Measurements from ENCODE around the gene ADCY2. TPM values are rescaled to one million over a fixed set of nuclear protein-coding genes. Genes with fewer than 3 reads are reported as not detected.
A peak's percentile ranks its signal among the peaks of the same experiment; 100 is the strongest.

Gene ADCY2
- 1 to 10 TPM in 1 of 2 donors, under 1 TPM in 1; 0.52 to 2.3 TPM for total RNA-seq
- long read RNA-seq: 0 reads

- ATAC-seq: no peak
- DNase-seq: no peak
- intact Hi-C loops (cut with DNase I, micrococcal nuclease): no loop called here
Observed at GRCh38 chr5:7395947-7396712, at the start of gene ADCY2. TSS of gene ADCY2 (plus strand) at chr5:7396138. CDS start at chr5:7396297, 159 bp downstream.

GRCh38 chr5:7347377-7347776, 48.6 kb upstream of the ADCY2 start:
- intact Hi-C loops (cut with DNase I, micrococcal nuclease): no loop called here
- ATAC-seq: no peak
- DNase-seq: no peak

GRCh38 chr5:7348168-7348854, 47.6 kb upstream of the ADCY2 start:
- no peak for ATAC-seq
- intact Hi-C loops (cut with DNase I, micrococcal nuclease): no loop called here
- DNase-seq: no peak

GRCh38 chr5:7361593-7361992, 34.3 kb upstream of the ADCY2 start:
- ATAC-seq (no peak), DNase-seq (no peak)
- intact Hi-C loops (cut with DNase I, micrococcal nuclease): no loop called here

DNA sequence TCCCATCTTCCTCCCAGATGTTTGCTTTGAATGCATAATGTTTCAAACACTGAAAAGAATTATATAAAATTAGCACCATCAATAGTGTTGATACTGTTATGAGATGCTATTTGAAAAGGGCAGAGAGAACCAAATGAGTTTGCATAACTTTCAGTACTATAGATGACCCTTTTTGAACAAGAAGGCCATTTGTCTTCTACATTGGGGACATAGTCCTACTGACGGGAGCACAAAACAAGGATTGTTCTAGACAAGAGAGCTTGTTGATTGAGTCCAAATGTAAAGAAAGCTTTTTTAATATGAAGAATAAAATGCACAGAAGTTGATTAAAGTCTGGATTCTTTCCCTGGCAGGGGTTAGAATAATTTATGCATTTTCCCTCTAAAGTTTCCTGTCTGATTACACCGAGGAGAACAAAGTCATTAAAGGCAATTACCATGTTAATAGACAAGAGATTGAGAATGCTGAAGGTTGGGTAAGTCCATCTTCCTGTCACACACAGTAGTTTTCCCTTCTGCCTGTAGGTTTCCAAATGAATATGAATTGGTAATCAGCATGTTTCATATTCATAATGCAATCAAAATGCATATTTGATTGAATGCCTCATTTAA, 32.8 kb upstream of the ADCY2 start:
- intact Hi-C loops (cut with DNase I, micrococcal nuclease): no loop called here
- DNase-seq (no peak), ATAC-seq (no peak)

GRCh38 chr5:7364226-7364875, 31.6 kb upstream of the ADCY2 start:
- intact Hi-C loops (cut with DNase I, micrococcal nuclease): no loop called here
- no peak for DNase-seq
- ATAC-seq: no peak

DNA sequence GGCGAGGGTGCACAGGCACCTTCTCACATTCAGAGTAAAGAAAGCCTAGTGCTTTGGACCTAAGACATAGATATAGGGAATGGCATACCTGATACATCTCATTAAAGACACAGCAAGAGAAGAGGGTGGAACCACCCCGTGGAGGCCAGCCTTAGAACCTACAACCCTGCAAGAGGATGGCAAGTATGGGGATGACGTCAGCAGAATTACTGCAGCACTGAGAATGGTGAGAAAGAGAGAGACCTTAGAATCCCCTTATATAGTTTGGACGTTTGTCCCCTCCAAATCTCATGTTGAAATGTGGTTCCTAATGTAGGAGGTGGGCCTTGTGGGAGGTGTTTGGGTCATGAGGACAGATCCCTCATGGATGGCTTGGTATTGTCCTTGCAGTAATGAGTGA, 28.2 kb upstream of the ADCY2 start:
- ATAC-seq: no peak
- DNase-seq: no peak
- intact Hi-C loops (cut with DNase I, micrococcal nuclease): no loop called here

- intact Hi-C loops (cut with DNase I, micrococcal nuclease): no loop called here
- DNase-seq (peak in 1 of 2 donors; percentile 28), ATAC-seq (no peak)
Observed at GRCh38 chr5:7372399-7372798, 23.5 kb upstream of the ADCY2 start.

GRCh38 chr5:7374186-7374585, 21.8 kb upstream of the ADCY2 start:
- DNase-seq (no peak), ATAC-seq (no peak)
- intact Hi-C loops (cut with DNase I, micrococcal nuclease): no loop called here

- ATAC-seq (no peak), DNase-seq (no peak)
- intact Hi-C loops (cut with DNase I, micrococcal nuclease): no loop called here
Observed at GRCh38 chr5:7375457-7375856, 20.5 kb upstream of the ADCY2 start.

DNA sequence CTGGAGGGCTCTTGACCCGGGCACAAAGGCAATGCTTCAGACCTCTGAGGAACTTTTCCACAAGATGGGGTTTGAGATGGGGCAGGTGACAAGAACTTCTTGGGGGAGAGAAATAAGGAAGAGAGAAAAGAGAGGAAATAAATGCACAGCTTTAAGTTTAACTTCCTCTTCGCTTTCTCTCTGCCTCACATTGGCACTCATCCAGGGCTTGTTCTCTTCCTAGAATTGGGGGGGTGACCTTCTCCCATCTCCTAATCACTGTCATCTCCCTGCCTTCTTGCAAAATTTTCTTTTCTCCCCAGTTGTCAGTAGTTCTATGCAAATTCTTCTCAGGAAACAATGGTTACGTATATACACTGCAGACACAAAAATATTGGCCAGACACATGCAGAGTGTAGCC, 19.1 kb upstream of the ADCY2 start:
- intact Hi-C loops (cut with DNase I, micrococcal nuclease): no loop called here

DNA sequence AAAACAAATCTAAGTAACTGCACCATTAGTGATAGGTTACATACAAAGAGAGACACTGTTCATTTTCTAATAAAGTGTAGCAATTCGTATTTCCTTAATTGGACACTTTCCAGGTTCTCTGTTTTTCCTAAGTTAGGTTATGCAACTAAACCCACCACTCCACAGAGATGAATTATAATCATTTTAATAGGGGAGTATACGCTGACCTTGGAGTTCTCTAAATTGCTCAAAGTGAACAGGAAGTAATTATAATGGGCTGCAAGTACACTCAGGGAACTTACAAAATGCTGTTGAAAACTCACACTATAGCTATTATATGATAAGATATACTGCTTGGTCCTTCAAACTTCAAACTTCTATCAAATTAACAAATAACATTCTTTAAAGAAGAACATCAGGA, 18.2 kb upstream of the ADCY2 start:
- no peak for ATAC-seq
- intact Hi-C loops (cut with DNase I, micrococcal nuclease): no loop called here
- DNase-seq: no peak

More for the DNA sequence above, 19.1 kb upstream of the ADCY2 start:
- ATAC-seq: no peak
- no peak for DNase-seq

- intact Hi-C loops (cut with DNase I, micrococcal nuclease): loop anchor here in 1 of 2 donors (10.0 kb wide), 2 partner anchors 558 to 618 kb away; no protein-coding TSS in a partner anchor
- no peak for ATAC-seq
- no peak for DNase-seq
Observed at GRCh38 chr5:7382588-7382987, 13.3 kb upstream of the ADCY2 start.

DNA sequence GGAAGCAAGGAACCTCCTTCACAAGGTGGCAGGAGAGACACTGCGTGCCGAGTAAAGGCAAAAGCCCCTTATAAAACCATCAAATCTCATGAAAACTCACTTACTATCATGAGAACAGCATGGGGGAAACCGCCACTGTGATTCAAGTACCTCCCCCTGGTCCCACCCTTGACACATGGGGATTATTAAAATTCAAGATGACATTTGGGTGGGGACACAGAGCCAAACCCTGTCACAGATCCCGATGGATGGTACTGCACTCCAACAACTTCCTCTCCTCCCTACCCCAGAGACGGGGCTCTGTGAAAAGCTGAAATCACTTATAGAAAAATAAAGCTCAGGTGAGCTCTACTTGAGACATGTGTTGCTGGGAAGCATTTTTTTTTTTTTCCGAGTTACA, 10.3 kb upstream of the ADCY2 start:
- intact Hi-C loops (cut with DNase I, micrococcal nuclease): loop anchor here in 1 of 2 donors (10.0 kb wide), 2 partner anchors 561 to 621 kb away; no protein-coding TSS in a partner anchor
- DNase-seq (no peak), ATAC-seq (no peak)

DNA sequence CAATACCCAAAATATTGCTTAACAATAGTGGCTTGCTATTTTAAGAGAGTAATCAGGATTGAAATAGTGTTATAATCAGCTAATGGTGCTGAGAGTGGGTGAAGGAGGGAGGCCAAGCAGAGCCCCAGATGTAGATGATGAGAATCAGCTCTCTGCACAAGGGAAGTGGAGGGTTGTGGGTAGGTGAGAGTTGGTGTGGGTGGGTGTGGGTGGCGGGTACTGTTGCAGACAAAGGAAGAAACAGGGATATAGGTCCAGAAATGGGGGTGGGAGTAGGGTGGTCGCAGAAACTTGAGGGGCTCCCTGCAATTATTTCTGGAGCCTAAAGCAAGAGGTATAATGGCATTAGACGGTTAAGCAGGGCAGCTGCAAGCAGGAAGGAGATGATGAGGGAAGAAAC, 7.4 kb upstream of the ADCY2 start:
- DNase-seq: no peak
- ATAC-seq: no peak
- intact Hi-C loops (cut with DNase I, micrococcal nuclease): loop anchor here in 1 of 2 donors (10.0 kb wide), 2 partner anchors 564 to 624 kb away; no protein-coding TSS in a partner anchor

GRCh38 chr5:7391215-7391614, 4.7 kb upstream of the ADCY2 start:
- no peak for DNase-seq
- peak; percentile 79 for ATAC-seq
- intact Hi-C loops (cut with DNase I, micrococcal nuclease): no loop called here

- intact Hi-C loops (cut with DNase I, micrococcal nuclease): no loop called here
- DNase-seq (no peak), ATAC-seq (peak; percentile 84)
Observed at GRCh38 chr5:7391814-7392692, 3.9 kb upstream of the ADCY2 start.

DNA sequence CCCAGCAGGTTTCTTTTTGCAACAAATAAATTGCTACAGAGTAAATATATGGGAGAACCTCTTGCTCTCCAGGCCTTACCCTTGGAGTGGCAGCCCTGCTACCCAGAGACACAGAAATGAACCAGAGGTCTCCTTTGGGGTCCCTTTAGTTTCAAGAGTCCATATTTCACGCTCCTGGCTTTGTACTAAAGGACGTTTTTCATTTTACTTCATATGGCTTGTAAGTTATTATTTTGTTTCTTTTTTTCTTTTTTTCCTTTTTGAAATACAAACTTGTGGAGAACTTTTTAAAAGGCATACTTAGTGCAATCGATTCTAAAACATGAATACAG, 3.3 kb upstream of the ADCY2 start:
- ATAC-seq: no peak

More for the DNA sequence above, 3.3 kb upstream of the ADCY2 start:
- intact Hi-C loops (cut with DNase I, micrococcal nuclease): no loop called here
- no peak for DNase-seq

Measured in left colon (tissue), 2 donors.